Stomach (tissue), 9 donors: ENCODE data around the gene JADE1. TPM values are rescaled to one million over a fixed set of nuclear protein-coding genes. Genes with fewer than 3 reads are reported as not detected.

Experiments
- DNase-seq, 2 donors: peaks; one replicate each; pipeline versions ENCODE4 v3.0.0 to v3.0.0-alpha.2; 2013 to 2019
- H3K27ac ChIP-seq, 5 donors: fragments of 200-600 bp in 4 of 5; sonication (generic) in 4 of 5; one replicate each; pipeline ENCODE4 v1.5.1; 2013 to 2019; ENCODE audit warnings: mild to moderate bottlenecking in 1 of 5, moderate library complexity in 1 of 5
- H3K27me3 ChIP-seq, 3 donors: fragments of 200-600 bp; sonication (generic); one replicate each; pipeline ENCODE4 v1.5.1; 2017 to 2019; ENCODE audit warnings: mixed run types in 1 of 3
- H3K36me3 ChIP-seq, 4 donors: fragments of 200-600 bp; sonication (generic); 1 replicate in 3 of 4; 2 replicates in 1 of 4; pipeline ENCODE4 v1.5.1; 2016 to 2019
- H3K4me1 ChIP-seq, 4 donors: fragments of 200-600 bp; sonication (generic); one replicate each; pipeline ENCODE4 v1.5.1; 2016 to 2019
- H3K4me3 ChIP-seq, 4 donors: fragments of 200-600 bp; sonication (generic) in 3 of 4; one replicate each; pipeline ENCODE4 v1.5.1; 2016 to 2019; ENCODE audit warnings: mild to moderate bottlenecking in 1 of 4
- H3K9me3 ChIP-seq, 4 donors: fragments of 200-600 bp; sonication (generic); one replicate each; pipeline ENCODE4 v1.5.1; 2016 to 2019
- CTCF ChIP-seq, 7 experiments: fragments of 450-650 bp in 4 of 7; fragments of 200-600 bp in 3 of 7; sonication (generic) in 3 of 7; IDR thresholded peaks; one replicate each; pipeline ENCODE4 v1.5.1; 2016 to 2019; ENCODE audit warnings: antibody characterized with exemption in 7 of 7, control low read depth in 2 of 7, mild to moderate bottlenecking in 1 of 7
- EP300 ChIP-seq: sonication (generic); formaldehyde crosslinking; IDR thresholded peaks from one replicate; pipeline ENCODE4 v1.6.1; 2017; ENCODE audit warnings: antibody characterized with exemption
- POLR2A ChIP-seq, 4 donors: fragments of 450-650 bp; IDR thresholded peaks; one replicate each; pipeline ENCODE4 v1.6.1; 2016; ENCODE audit warnings: antibody characterized with exemption in 4 of 4, control low read depth in 2 of 4, mild to moderate bottlenecking in 1 of 4, moderate library complexity in 1 of 4
- POLR2AphosphoS5 ChIP-seq, 3 donors: sonication (generic); formaldehyde crosslinking; IDR thresholded peaks; one replicate each; pipeline ENCODE4 v1.6.1; 2016; ENCODE audit warnings: antibody characterized with exemption in 3 of 3
- WGBS, 5 donors: extraction: QIAGEN DNeasy Blood & Tissue Kit in 3 of 5; methylation state at CpG; one replicate each; pipeline versions ENCODE4 v1.1.5 to v1.1.7; 2013 to 2018; 5-methylcytosine and 5-hydroxymethylcytosine counted together
- intact Hi-C: fragments of 100-400 bp; cut with DNase I; formaldehyde crosslinking; loops from one replicate; pipeline ENCODE4 v1.15.1; 2023; ENCODE audit warnings: low total_unique reads
- polyA plus RNA-seq, 3 donors: library from polyadenylated mRNA; stranded (reverse); fragments of 200-250 nt; gene quantifications; one replicate each; pipeline ENCODE4 v1.2.3, GENCODE V29; 2013
- total RNA-seq, 5 donors: library from RNA; depleted of rRNA; stranded (reverse); fragments of >200 nt; gene quantifications; one replicate each; pipeline versions ENCODE4 v1.1.0 to v1.2.3, GENCODE V29; 2014 to 2016
- donor health status: healthy with polysubstance abuse.
- donor health status: Bipolar disorder and iron deficiency.
- donor health status: healthy.

Gene JADE1
- total and polyA plus RNA-seq, 8 donors: 11.2 to 57.2 (median 22.0) TPM

GRCh38 chr4:128832243-128832625, 22.7 kb downstream of the JADE1 start:
- no peaks in the 10 kb centered on the region for H3K27me3 ChIP-seq
- peaks cover 10 to 37% (median 29%) of the 10 kb centered on the region in 4 donors for H3K36me3 ChIP-seq
- WGBS, 5 donors: 41 to 59% (median 52%) methylated on average over 2 of the region's 2 CpGs
- no peak for DNase-seq
- peak overlapping the region in 3 of 5 donors; percentile 28 to 51 (median 37) for H3K27ac ChIP-seq
- peaks cover 42 to 84% (median 68%) of the 10 kb centered on the region in 4 donors for H3K4me1 ChIP-seq
- no peak for TF ChIP-seq EP300
- TF ChIP-seq POLR2AphosphoS5 (IDR thresholded peaks at IDR 0.05): no peak
- no peak for TF ChIP-seq CTCF (IDR thresholded peaks at IDR 0.05)
- TF ChIP-seq POLR2A (IDR thresholded peaks at IDR 0.05): no peak
- H3K4me3 ChIP-seq: no peak overlapping the region
- intact Hi-C loops: no loop called here
- no peaks in the 10 kb centered on the region for H3K9me3 ChIP-seq

GRCh38 chr4:128835498-128836222, 26.2 kb downstream of the JADE1 start:
- TF ChIP-seq EP300 (peak; percentile 48), POLR2AphosphoS5 (IDR thresholded peaks at IDR 0.05) (peak in 1 of 3 donors; percentile 58), POLR2A (IDR thresholded peaks at IDR 0.05) (no peak)
- DNase-seq: peak; percentile 69 to 78
- Histone ChIP-seq H3K9me3 (no peaks in the 10 kb centered on the region), H3K4me1 (peaks cover 34 to 94% (median 67%) of the 10 kb centered on the region in 4 donors), H3K27me3 (no peaks in the 10 kb centered on the region), H3K36me3 (peaks cover 10 to 40% (median 27%) of the 10 kb centered on the region in 4 donors), H3K27ac (peak overlapping the region in 3 of 5 donors; percentile 7 to 74 (median 40)), H3K4me3 (no peak overlapping the region)
- 32 to 62% (median 49%) methylated on average over 5 to 8 of the region's 8 CpGs for WGBS, 5 donors
- intact Hi-C loops: no loop called here

GRCh38 chr4:128837198-128837597, 27.7 kb downstream of the JADE1 start:
- 86 to 96% (median 95%) methylated on average over 2 of the region's 2 CpGs for WGBS, 5 donors
- Histone ChIP-seq H3K4me3 (no peak overlapping the region), H3K27me3 (no peaks in the 10 kb centered on the region), H3K27ac (no peak overlapping the region), H3K4me1 (peaks cover 19 to 93% (median 57%) of the 10 kb centered on the region in 4 donors), H3K36me3 (peaks cover 10 to 37% (median 25%) of the 10 kb centered on the region in 4 donors), H3K9me3 (no peaks in the 10 kb centered on the region)
- intact Hi-C loops: no loop called here
- TF ChIP-seq POLR2AphosphoS5 (IDR thresholded peaks at IDR 0.05): no peak
- no peak for DNase-seq

GRCh38 chr4:128837679-128838078, 28.2 kb downstream of the JADE1 start:
- H3K27me3 ChIP-seq: no peaks in the 10 kb centered on the region
- peaks cover 10 to 34% (median 25%) of the 10 kb centered on the region in 4 donors for H3K36me3 ChIP-seq
- H3K27ac ChIP-seq: no peak overlapping the region
- 84 to 92% (median 90%) methylated on average over 3 of the region's 3 CpGs for WGBS, 5 donors
- no peak for DNase-seq
- peaks cover 19 to 92% (median 56%) of the 10 kb centered on the region in 4 donors for H3K4me1 ChIP-seq
- TF ChIP-seq POLR2AphosphoS5 (IDR thresholded peaks at IDR 0.05): no peak
- H3K9me3 ChIP-seq: no peaks in the 10 kb centered on the region
- H3K4me3 ChIP-seq: no peak overlapping the region
- intact Hi-C loops: no loop called here

- Histone ChIP-seq H3K27me3 (no peaks in the 10 kb centered on the region), H3K36me3 (peaks cover 16 to 43% (median 35%) of the 10 kb centered on the region in 4 donors), H3K4me3 (no peak overlapping the region), H3K9me3 (no peaks in the 10 kb centered on the region), H3K4me1 (peaks cover 27 to 98% (median 66%) of the 10 kb centered on the region in 4 donors), H3K27ac (no peak overlapping the region)
- WGBS, 5 donors: 85 to 96% (median 90%) methylated on average over 2 of the region's 2 CpGs
- TF ChIP-seq POLR2A (IDR thresholded peaks at IDR 0.05) (no peak), POLR2AphosphoS5 (IDR thresholded peaks at IDR 0.05) (no peak), CTCF (IDR thresholded peaks at IDR 0.05) (no peak), EP300 (no peak)
- DNase-seq: no peak
- intact Hi-C loops: no loop called here
Observed at GRCh38 chr4:128840711-128841318, 31.3 kb downstream of the JADE1 start.
